Measurements from ENCODE around the gene CAPZB.

The CAPZB gene

GRCh38 chr1:19392221-19392620, 93.1 kb downstream of the CAPZB start:
- no peak for DNase-seq (ENCODE audit: low read depth, low spot score)
- in situ Hi-C loops (cut with HindIII; ENCODE audit: low sequenced_read_pairs), result no loop called here
- TF ChIP-seq, protein P1, sequence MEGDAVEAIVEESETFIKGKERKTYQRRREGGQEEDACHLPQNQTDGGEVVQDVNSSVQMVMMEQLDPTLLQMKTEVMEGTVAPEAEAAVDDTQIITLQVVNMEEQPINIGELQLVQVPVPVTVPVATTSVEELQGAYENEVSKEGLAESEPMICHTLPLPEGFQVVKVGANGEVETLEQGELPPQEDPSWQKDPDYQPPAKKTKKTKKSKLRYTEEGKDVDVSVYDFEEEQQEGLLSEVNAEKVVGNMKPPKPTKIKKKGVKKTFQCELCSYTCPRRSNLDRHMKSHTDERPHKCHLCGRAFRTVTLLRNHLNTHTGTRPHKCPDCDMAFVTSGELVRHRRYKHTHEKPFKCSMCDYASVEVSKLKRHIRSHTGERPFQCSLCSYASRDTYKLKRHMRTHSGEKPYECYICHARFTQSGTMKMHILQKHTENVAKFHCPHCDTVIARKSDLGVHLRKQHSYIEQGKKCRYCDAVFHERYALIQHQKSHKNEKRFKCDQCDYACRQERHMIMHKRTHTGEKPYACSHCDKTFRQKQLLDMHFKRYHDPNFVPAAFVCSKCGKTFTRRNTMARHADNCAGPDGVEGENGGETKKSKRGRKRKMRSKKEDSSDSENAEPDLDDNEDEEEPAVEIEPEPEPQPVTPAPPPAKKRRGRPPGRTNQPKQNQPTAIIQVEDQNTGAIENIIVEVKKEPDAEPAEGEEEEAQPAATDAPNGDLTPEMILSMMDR (IDR thresholded peaks at IDR 0.05; ENCODE audit: low read depth, low read length), result no peak
- no peak overlapping the region for H3K4me3 ChIP-seq (ENCODE audit: low read depth, low read length)

DNA sequence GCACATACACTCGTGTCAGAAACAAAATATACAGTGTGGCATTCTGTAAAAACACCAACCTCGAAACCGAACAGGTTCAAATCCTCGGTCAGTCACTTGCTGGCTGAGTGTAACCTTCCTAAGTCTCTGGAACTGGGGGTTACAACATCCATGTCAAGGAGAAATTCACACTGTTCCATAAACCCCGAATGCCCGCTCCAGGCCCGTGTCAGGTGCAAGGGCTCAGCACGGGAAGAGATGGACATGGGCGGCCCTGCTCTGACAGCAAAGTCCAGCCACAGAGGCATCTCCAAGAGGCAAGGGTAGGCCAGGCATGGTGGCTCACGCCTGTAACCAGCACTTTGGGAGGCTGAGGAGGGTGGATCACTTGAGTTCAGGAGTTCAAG, 93.8 kb downstream of the CAPZB start:
- TF ChIP-seq, protein P1 (IDR thresholded peaks at IDR 0.05; ENCODE audit: low read depth, low read length), result no peak
- in situ Hi-C loops (cut with HindIII; ENCODE audit: low sequenced_read_pairs), result no loop called here
- DNase-seq (ENCODE audit: low read depth, low spot score), result no peak
- H3K4me3 ChIP-seq (ENCODE audit: low read depth, low read length), result no peak overlapping the region

DNA sequence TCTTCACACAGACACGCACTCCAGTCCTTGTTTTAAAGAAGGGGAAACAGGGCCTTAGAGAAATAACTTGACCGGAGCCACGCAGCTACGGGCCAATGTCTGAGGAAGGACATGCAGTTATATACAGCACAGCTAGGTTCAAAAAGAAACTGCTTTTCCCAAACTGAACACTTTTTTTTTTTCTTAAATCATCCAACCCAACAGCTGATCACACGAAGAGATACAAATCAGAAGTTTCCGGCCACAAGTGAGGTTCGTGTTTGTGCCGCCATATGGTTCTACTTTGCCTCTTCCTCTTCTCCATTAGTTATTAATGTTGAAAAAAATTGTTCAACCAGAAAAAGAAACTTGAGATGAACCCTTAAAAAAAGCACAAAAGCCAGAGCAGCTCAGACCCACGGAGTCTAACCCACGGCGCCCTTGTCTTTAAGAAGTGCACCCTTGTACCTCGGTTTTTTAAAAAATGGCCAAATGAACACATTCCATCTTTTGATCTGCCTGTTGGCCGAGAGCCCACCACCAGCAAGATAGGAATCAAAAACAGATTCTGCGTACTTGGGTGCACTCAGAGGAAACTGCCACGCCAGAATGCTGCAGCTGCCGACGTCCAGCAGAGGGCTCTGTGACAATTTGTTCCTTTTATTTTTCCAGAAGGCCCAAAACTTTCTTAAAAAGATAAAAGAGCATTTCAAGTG, 94.3 kb downstream of the CAPZB start:
- DNase-seq (ENCODE audit: low read depth, low spot score), result peak; percentile 93
- no peak overlapping the region for H3K4me3 ChIP-seq (ENCODE audit: low read depth, low read length)
- in situ Hi-C loops (cut with HindIII; ENCODE audit: low sequenced_read_pairs), result no loop called here
- TF ChIP-seq, protein P1 (IDR thresholded peaks at IDR 0.05; ENCODE audit: low read depth, low read length), result peak; percentile 91

DNA sequence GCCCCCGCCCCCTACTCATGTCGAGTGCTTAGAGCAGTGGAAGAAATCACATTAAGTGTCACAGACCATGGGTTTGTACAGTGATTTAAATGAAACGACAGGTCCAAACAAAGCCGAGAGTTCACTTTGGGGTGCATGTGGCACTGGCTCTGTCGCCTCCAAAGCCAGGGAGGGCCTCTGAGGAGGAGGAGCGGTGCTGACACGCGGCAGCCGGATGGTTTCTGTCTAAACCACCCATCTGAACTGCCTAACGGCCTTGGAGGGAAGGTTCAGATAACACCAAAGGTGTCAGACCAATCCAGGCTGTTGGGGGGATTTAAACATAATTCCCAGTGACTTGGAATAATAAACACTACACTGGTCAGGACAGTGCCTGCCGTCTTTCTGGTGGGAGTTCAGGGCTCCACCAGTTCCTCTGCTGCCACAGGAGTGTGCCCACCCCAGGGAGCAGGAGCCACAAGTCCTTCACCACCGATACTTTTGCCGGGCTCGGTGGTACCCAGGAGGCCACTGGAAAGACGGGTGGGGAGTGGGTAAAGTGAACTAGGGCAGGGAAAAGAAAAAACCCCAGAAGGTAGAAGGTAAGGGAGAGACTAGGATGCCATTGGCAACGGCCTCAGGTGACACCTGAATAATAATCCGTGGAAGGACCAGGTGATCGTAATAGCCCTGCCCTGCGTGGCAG, 95.0 kb downstream of the CAPZB start:
- no peak overlapping the region for H3K4me3 ChIP-seq (ENCODE audit: low read depth, low read length)
- in situ Hi-C loops (cut with HindIII; ENCODE audit: low sequenced_read_pairs), result no loop called here
- TF ChIP-seq, protein P1 (IDR thresholded peaks at IDR 0.05; ENCODE audit: low read depth, low read length), result no peak
- no peak for DNase-seq (ENCODE audit: low read depth, low spot score)

GRCh38 chr1:19388980-19389379, 96.4 kb downstream of the CAPZB start:
- in situ Hi-C loops (cut with HindIII; ENCODE audit: low sequenced_read_pairs), result no loop called here
- TF ChIP-seq, protein P1 (IDR thresholded peaks at IDR 0.05; ENCODE audit: low read depth, low read length), result no peak
- H3K4me3 ChIP-seq (ENCODE audit: low read depth, low read length), result no peak overlapping the region
- no peak for DNase-seq (ENCODE audit: low read depth, low spot score)

GRCh38 chr1:19387045-19387467, 98.3 kb downstream of the CAPZB start:
- in situ Hi-C loops (cut with HindIII; ENCODE audit: low sequenced_read_pairs), result no loop called here
- DNase-seq (ENCODE audit: low read depth, low spot score), result no peak
- H3K4me3 ChIP-seq (ENCODE audit: low read depth, low read length), result no peak overlapping the region
- TF ChIP-seq, protein P1 (IDR thresholded peaks at IDR 0.05; ENCODE audit: low read depth, low read length), result no peak

Data from astrocyte of the spinal cord (primary cell).